WTC11 (cell line): ENCODE data around the gene CHRNA4. TPM values are rescaled to one million over a fixed set of nuclear protein-coding genes. Genes with fewer than 3 reads are reported as not detected.

Source experiments
- ATAC-seq: fragments of 200-7000 bp; cut with Tn5 transposase; 2 replicates; pipeline ENCODE4 v1.10.0; 2021; ENCODE audit warnings: mild to moderate bottlenecking, moderate library complexity
- CTCF ChIA-PET: fragments of 300-600 bp; sonication (Branson Sonifier 250); formaldehyde crosslinking; loops from one replicate; lab custom pipeline; 2021; ENCODE audit warnings: antibody characterized with exemption; lab: Charles Lee
- POLR2A ChIA-PET: fragments of 350-600 bp; sonication (Branson Sonifier 250); formaldehyde crosslinking; loops from one replicate; lab custom pipeline; 2021; ENCODE audit warnings: antibody characterized with exemption; lab: Charles Lee
- DNase-seq: peaks from one replicate; pipeline ENCODE4 v3.0.0; 2021; ENCODE audit warnings: low spot score
- H3K27ac Mint-ChIP-seq: 2 replicates; pipeline ENCODE4 v1.8.0; 2021; ENCODE audit warnings: mixed read lengths
- H3K27me3 Mint-ChIP-seq: 2 replicates; pipeline ENCODE4 v1.8.0; 2021; ENCODE audit warnings: low read depth, mild to moderate bottlenecking, moderate library complexity, mixed read lengths
- H3K36me3 Mint-ChIP-seq: 2 replicates; pipeline ENCODE4 v1.8.0; 2021; ENCODE audit warnings: mixed read lengths
- H3K4me1 Mint-ChIP-seq: 2 replicates; pipeline ENCODE4 v1.8.0; 2022; ENCODE audit warnings: mixed read lengths
- H3K4me3 Mint-ChIP-seq: 2 replicates; pipeline ENCODE4 v1.8.0; 2021; ENCODE audit warnings: mild to moderate bottlenecking, moderate library complexity, mixed read lengths
- H3K9me3 Mint-ChIP-seq: 2 replicates; pipeline ENCODE4 v1.8.0; 2021; ENCODE audit warnings: mixed read lengths
- CBFB ChIP-seq: sonication (generic); formaldehyde crosslinking; IDR thresholded peaks from 2 replicates; pipeline ENCODE4 v1.8.1; 2022; ENCODE audit warnings: mild to moderate bottlenecking, low read depth, missing genetic modification reagents
- CREB1 ChIP-seq: sonication (generic); formaldehyde crosslinking; IDR thresholded peaks from 2 replicates; pipeline ENCODE4 v1.8.0; 2023; ENCODE audit warnings: mild to moderate bottlenecking, missing genetic modification reagents
- ELF4 ChIP-seq: sonication (generic); formaldehyde crosslinking; IDR thresholded peaks from 2 replicates; pipeline ENCODE4 v1.8.1; 2022; ENCODE audit warnings: low read depth, mild to moderate bottlenecking, moderate library complexity, missing genetic modification reagents
- ESRRA ChIP-seq: sonication (generic); formaldehyde crosslinking; IDR thresholded peaks from 2 replicates; pipeline ENCODE4 v1.8.1; 2022; ENCODE audit warnings: mild to moderate bottlenecking, missing genetic modification reagents, borderline replicate concordance
- FOXP1 ChIP-seq: sonication (generic); formaldehyde crosslinking; IDR thresholded peaks from 2 replicates; pipeline ENCODE4 v1.8.0; 2022; ENCODE audit warnings: missing genetic modification reagents, mild to moderate bottlenecking, moderate library complexity, borderline replicate concordance
- FOXP4 ChIP-seq: sonication (generic); formaldehyde crosslinking; IDR thresholded peaks from 2 replicates; pipeline ENCODE4 v1.8.0; 2022; ENCODE audit warnings: mild to moderate bottlenecking, missing genetic modification reagents
- GABPB1 ChIP-seq: sonication (generic); formaldehyde crosslinking; IDR thresholded peaks from 2 replicates; pipeline ENCODE4 v1.8.1; 2023; ENCODE audit warnings: mild to moderate bottlenecking, missing genetic modification reagents
- GRHL2 ChIP-seq: fragments of 250-450 bp; sonication (Bioruptor Pico); IDR thresholded peaks from 2 replicates; pipeline ENCODE4 v1.8.0; 2022; ENCODE audit warnings: mild to moderate bottlenecking, moderate library complexity; ENCODE audit not compliant: insufficient replicate concordance, severe bottlenecking
- IRF2 ChIP-seq: sonication (generic); formaldehyde crosslinking; IDR thresholded peaks from 2 replicates; pipeline ENCODE4 v1.8.0; 2022; ENCODE audit warnings: low read depth, missing genetic modification reagents, borderline replicate concordance
- JUN ChIP-seq: sonication (generic); formaldehyde crosslinking; IDR thresholded peaks from 2 replicates; pipeline ENCODE4 v1.8.0; 2023; ENCODE audit warnings: mild to moderate bottlenecking, missing genetic modification reagents
- NFATC4 ChIP-seq: fragments of 250-450 bp; sonication (Bioruptor Pico); IDR thresholded peaks from 2 replicates; pipeline ENCODE4 v1.9.0; 2021; ENCODE audit warnings: mild to moderate bottlenecking
- PRRX2 ChIP-seq: fragments of 250-450 bp; sonication (Bioruptor Pico); IDR thresholded peaks from 2 replicates; pipeline ENCODE4 v1.8.0; 2021; ENCODE audit warnings: mild to moderate bottlenecking
- TEAD1 ChIP-seq: sonication (generic); formaldehyde crosslinking; IDR thresholded peaks from 2 replicates; pipeline ENCODE4 v1.8.0; 2022; ENCODE audit warnings: mild to moderate bottlenecking, missing genetic modification reagents
- TP53 ChIP-seq: sonication (generic); formaldehyde crosslinking; IDR thresholded peaks from 2 replicates; pipeline ENCODE4 v1.8.1; 2023; ENCODE audit warnings: mild to moderate bottlenecking, missing genetic modification reagents
- USF2 ChIP-seq: sonication (generic); formaldehyde crosslinking; IDR thresholded peaks from 2 replicates; pipeline ENCODE4 v1.8.1; 2023; ENCODE audit warnings: mild to moderate bottlenecking, missing genetic modification reagents, moderate library complexity
- ZBTB21 ChIP-seq: sonication (generic); formaldehyde crosslinking; IDR thresholded peaks from 2 replicates; pipeline ENCODE4 v1.8.1; 2023; ENCODE audit warnings: mild to moderate bottlenecking, missing genetic modification reagents, borderline replicate concordance
- ZNF138 ChIP-seq: sonication (generic); formaldehyde crosslinking; conservative IDR thresholded peaks from 2 replicates; pipeline ENCODE4 v1.8.1; 2022; ENCODE audit warnings: mild to moderate bottlenecking, moderate library complexity, missing genetic modification reagents
- ZNF232 ChIP-seq: sonication (generic); formaldehyde crosslinking; IDR thresholded peaks from 2 replicates; pipeline ENCODE4 v1.8.0; 2022; ENCODE audit warnings: mild to moderate bottlenecking, missing genetic modification reagents
- ZNF317 ChIP-seq: sonication (generic); formaldehyde crosslinking; IDR thresholded peaks from 2 replicates; pipeline ENCODE4 v1.8.1; 2023; ENCODE audit warnings: low read depth, mild to moderate bottlenecking, moderate library complexity, missing genetic modification reagents, borderline replicate concordance
- ZNF396 ChIP-seq: fragments of 250-450 bp; sonication (Bioruptor Pico); IDR thresholded peaks from 2 replicates; pipeline ENCODE4 v1.8.0; 2021; ENCODE audit warnings: mild to moderate bottlenecking, moderate library complexity, borderline replicate concordance
- total RNA-seq: library from RNA; stranded (reverse); gene quantifications from 3 replicates; pipeline ENCODE4 v1.2.3, GENCODE V29; 2021
- TF ChIP-seq, protein P1 (sequence below): sonication (generic); formaldehyde crosslinking; IDR thresholded peaks from 2 replicates; pipeline ENCODE4 v1.8.1; 2023; ENCODE audit warnings: mild to moderate bottlenecking, moderate library complexity, missing genetic modification reagents
- TF ChIP-seq, protein P2 (sequence below): fragments of 250-450 bp; sonication (Bioruptor Pico); IDR thresholded peaks from 2 replicates; pipeline ENCODE4 v2.1.2; 2022; ENCODE audit warnings: mild to moderate bottlenecking, moderate library complexity

CHRNA4 gene
- total RNA-seq, 1 experiment from 2014 or later = 2.5 TPM

- TF ChIP-seq ELF4 (CRISPR knock-in tag) (no peak), TEAD1 (CRISPR knock-in tag) (no peak), USF2 (no peak), PRRX2 (CRISPR knock-in tag) (no peak), ZNF138 (CRISPR knock-in tag) (no peak), JUN (CRISPR knock-in tag) (no peak)
- TF ChIP-seq, protein P1, sequence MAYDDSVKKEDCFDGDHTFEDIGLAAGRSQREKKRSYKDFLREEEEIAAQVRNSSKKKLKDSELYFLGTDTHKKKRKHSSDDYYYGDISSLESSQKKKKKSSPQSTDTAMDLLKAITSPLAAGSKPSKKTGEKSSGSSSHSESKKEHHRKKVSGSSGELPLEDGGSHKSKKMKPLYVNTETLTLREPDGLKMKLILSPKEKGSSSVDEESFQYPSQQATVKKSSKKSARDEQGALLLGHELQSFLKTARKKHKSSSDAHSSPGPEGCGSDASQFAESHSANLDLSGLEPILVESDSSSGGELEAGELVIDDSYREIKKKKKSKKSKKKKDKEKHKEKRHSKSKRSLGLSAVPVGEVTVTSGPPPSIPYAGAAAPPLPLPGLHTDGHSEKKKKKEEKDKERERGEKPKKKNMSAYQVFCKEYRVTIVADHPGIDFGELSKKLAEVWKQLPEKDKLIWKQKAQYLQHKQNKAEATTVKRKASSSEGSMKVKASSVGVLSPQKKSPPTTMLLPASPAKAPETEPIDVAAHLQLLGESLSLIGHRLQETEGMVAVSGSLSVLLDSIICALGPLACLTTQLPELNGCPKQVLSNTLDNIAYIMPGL (CRISPR knock-in tag) = no peak
These were observed 13.4 kb upstream of the CHRNA4 start (continued) for GRCh38 chr20:63374504-63374903.

GRCh38 chr20:63373996-63374395 lies 12.8 kb upstream of the CHRNA4 start:
- H3K9me3 Mint-ChIP-seq = no peaks in the 10 kb centered on the region
- H3K36me3 Mint-ChIP-seq = no peaks in the 10 kb centered on the region
- DNase-seq (no peak), ATAC-seq (no peak)
- no peaks in the 10 kb centered on the region; the same call in 1 of the 2 replicates for H3K27me3 Mint-ChIP-seq
- H3K4me3 Mint-ChIP-seq = no peak overlapping the region
- ChIA-PET POLR2A (no interaction called here), CTCF (interaction anchor here (0.9 to 2.2 kb wide), 4 partner anchors 8 to 66 kb away, joined by 3 to 10 read pairs (median 3); no protein-coding TSS in a partner anchor)
- H3K4me1 Mint-ChIP-seq = peaks cover 19% of the 10 kb centered on the region
- TF ChIP-seq, protein P1 (CRISPR knock-in tag) = no peak
- TF ChIP-seq ZBTB21 (CRISPR knock-in tag) (no peak), CREB1 (CRISPR knock-in tag) (no peak), IRF2 (CRISPR knock-in tag) (no peak), NFATC4 (no peak), TEAD1 (CRISPR knock-in tag) (no peak)
- H3K27ac Mint-ChIP-seq = no peak overlapping the region

- ChIA-PET POLR2A (no interaction called here), CTCF (interaction anchor here (0.9 to 2.2 kb wide), 4 partner anchors 9 to 65 kb away, joined by 3 to 10 read pairs (median 4); no protein-coding TSS in a partner anchor)
- H3K4me1 Mint-ChIP-seq = peaks cover 14% of the 10 kb centered on the region
- no peak for ATAC-seq
- no peaks in the 10 kb centered on the region; the same call in 1 of the 2 replicates for H3K27me3 Mint-ChIP-seq
- H3K9me3 Mint-ChIP-seq = no peaks in the 10 kb centered on the region
- no peaks in the 10 kb centered on the region for H3K36me3 Mint-ChIP-seq
- no peak overlapping the region for H3K4me3 Mint-ChIP-seq
- no peak overlapping the region for H3K27ac Mint-ChIP-seq
- no peak for DNase-seq
- TF ChIP-seq ZNF396 (CRISPR knock-in tag) = no peak
- no peak for TF ChIP-seq FOXP1 (CRISPR knock-in tag)
- no peak for TF ChIP-seq ESRRA
- TF ChIP-seq CBFB (CRISPR knock-in tag) = no peak
- TF ChIP-seq ZNF232 (CRISPR knock-in tag) = no peak
- TF ChIP-seq, protein P2, sequence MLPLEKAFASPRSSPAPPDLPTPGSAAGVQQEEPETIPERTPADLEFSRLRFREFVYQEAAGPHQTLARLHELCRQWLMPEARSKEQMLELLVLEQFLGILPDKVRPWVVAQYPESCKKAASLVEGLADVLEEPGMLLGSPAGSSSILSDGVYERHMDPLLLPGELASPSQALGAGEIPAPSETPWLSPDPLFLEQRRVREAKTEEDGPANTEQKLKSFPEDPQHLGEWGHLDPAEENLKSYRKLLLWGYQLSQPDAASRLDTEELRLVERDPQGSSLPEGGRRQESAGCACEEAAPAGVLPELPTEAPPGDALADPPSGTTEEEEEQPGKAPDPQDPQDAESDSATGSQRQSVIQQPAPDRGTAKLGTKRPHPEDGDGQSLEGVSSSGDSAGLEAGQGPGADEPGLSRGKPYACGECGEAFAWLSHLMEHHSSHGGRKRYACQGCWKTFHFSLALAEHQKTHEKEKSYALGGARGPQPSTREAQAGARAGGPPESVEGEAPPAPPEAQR (CRISPR knock-in tag) = no peak
- TF ChIP-seq GABPB1 (CRISPR knock-in tag) = no peak
- TF ChIP-seq GRHL2 (CRISPR knock-in tag) = no peak
- no peak for TF ChIP-seq ZNF317 (CRISPR knock-in tag)
- TF ChIP-seq TP53 (CRISPR knock-in tag) = no peak
- no peak for TF ChIP-seq FOXP4 (CRISPR knock-in tag)
- TF ChIP-seq JUN (CRISPR knock-in tag) = no peak
These were observed 12.1 kb upstream of the CHRNA4 start for GRCh38 chr20:63372971-63373885.
